Left lung (tissue), 10 donors: ENCODE results near the gene RALGPS1. TPM values are rescaled to one million over a fixed set of nuclear protein-coding genes. Genes with fewer than 3 reads are reported as not detected.
A peak's percentile ranks its signal among the peaks of the same experiment; 100 is the strongest.

Source experiments
- ATAC-seq: fragments of 200-7000 bp; cut with Tn5 transposase; one replicate; pipeline ENCODE4 v1.9.1; 2020; ENCODE audit warnings: moderate library complexity
- DNase-seq, 4 donors: peaks; one replicate each; pipeline ENCODE4 v3.0.0-alpha.2; 2013 to 2020
- H3K27ac ChIP-seq, 2 donors: fragments of 200-600 bp; sonication (generic) in 1 of 2; one replicate each; pipeline versions ENCODE4 v1.5.0 to v1.8.0; 2020 to 2021
- H3K27me3 ChIP-seq, 2 donors: fragments of 200-600 bp; sonication (generic) in 1 of 2; one replicate each; pipeline versions ENCODE4 v1.5.0 to v1.8.0; 2020 to 2021
- H3K36me3 ChIP-seq, 2 donors: fragments of 200-600 bp; sonication (generic) in 1 of 2; one replicate each; pipeline versions ENCODE4 v1.5.0 to v1.8.0; 2020 to 2021
- H3K4me1 ChIP-seq, 2 donors: fragments of 200-600 bp; one replicate each; pipeline ENCODE4 v1.8.0; 2021
- H3K4me3 ChIP-seq, 2 donors: fragments of 200-600 bp; sonication (generic) in 1 of 2; one replicate each; pipeline versions ENCODE4 v1.5.0 to v1.8.0; 2020 to 2021; ENCODE audit warnings: mild to moderate bottlenecking in 1 of 2
- H3K9me3 ChIP-seq, 2 donors: fragments of 200-600 bp; sonication (generic) in 1 of 2; one replicate each; pipeline versions ENCODE4 v1.5.0 to v1.8.0; 2020 to 2021
- intact Hi-C, 2 donors: fragments of 100-400 bp; cut with DNase I; formaldehyde crosslinking; loops; one replicate each; pipeline versions ENCODE4 v1.11.2 to v1.14.2; 2022
- polyA plus RNA-seq, 6 donors: library from polyadenylated mRNA; unstranded; fragments of 120-200 nt; gene quantifications; one replicate each; pipeline ENCODE4 v1.2.1, GENCODE V29; 2013; ENCODE audit not compliant: insufficient read length in 6 of 6
- total RNA-seq, 2 donors: library from RNA; stranded (reverse); fragmentation: NEBNext Ultra II Directional; extraction: Animal tissue kit (Norgen Biotek cat#: 25700); gene quantifications; one replicate each; pipeline ENCODE4 v1.2.1, GENCODE V29; 2021
- TF ChIP-seq, protein P1 (sequence below), 2 donors: fragments of 200-600 bp; sonication (generic) in 1 of 2; IDR thresholded peaks; one replicate each; pipeline versions ENCODE4 v1.5.0 to v1.8.0; 2021; ENCODE audit warnings: antibody characterized with exemption in 2 of 2
- donor health status: DM: no; HTN: yes; CAD: no.
- donor health status: DM: no; HTN: no; CAD: no.

The RALGPS1 gene
- total and polyA plus RNA-seq, 8 donors: 11.9 to 27.6 (median 21.5) TPM

DNA sequence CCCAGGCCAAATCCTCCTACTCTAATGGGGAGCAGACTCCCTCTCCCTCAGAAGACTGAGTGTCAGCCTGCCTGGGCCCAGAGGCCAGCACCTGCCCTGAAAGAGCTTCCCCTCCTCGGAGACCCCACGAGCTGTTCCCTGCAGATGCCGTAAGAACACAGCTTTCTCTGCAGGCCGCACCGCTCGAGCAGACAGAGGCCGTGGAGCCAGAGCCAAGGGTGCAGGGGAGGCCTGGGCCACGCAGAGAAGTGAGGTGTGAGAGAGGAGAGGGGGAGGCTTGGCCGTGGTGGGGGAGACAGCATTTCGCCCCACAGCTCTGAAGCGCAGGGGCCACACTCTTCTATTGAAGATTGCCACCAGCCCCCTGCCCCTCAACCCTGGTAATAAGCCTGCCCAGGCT, 287.1 kb downstream of the RALGPS1 start:
- Histone ChIP-seq H3K4me3 (no peak overlapping the region), H3K36me3 (no peaks in the 10 kb centered on the region), H3K9me3 (no peaks in the 10 kb centered on the region), H3K27me3 (no peaks in the 10 kb centered on the region), H3K27ac (no peak overlapping the region), H3K4me1 (peaks cover 0 to 7% of the 10 kb centered on the region in 2 donors)
- TF ChIP-seq, protein P1, sequence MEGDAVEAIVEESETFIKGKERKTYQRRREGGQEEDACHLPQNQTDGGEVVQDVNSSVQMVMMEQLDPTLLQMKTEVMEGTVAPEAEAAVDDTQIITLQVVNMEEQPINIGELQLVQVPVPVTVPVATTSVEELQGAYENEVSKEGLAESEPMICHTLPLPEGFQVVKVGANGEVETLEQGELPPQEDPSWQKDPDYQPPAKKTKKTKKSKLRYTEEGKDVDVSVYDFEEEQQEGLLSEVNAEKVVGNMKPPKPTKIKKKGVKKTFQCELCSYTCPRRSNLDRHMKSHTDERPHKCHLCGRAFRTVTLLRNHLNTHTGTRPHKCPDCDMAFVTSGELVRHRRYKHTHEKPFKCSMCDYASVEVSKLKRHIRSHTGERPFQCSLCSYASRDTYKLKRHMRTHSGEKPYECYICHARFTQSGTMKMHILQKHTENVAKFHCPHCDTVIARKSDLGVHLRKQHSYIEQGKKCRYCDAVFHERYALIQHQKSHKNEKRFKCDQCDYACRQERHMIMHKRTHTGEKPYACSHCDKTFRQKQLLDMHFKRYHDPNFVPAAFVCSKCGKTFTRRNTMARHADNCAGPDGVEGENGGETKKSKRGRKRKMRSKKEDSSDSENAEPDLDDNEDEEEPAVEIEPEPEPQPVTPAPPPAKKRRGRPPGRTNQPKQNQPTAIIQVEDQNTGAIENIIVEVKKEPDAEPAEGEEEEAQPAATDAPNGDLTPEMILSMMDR (IDR thresholded peaks at IDR 0.05): no peak
- DNase-seq: no peak
- ATAC-seq: no peak
- intact Hi-C loops: loop anchor here in 1 of 2 donors (10.0 kb wide), 1 partner anchor 267 kb away; no protein-coding TSS in a partner anchor

DNA sequence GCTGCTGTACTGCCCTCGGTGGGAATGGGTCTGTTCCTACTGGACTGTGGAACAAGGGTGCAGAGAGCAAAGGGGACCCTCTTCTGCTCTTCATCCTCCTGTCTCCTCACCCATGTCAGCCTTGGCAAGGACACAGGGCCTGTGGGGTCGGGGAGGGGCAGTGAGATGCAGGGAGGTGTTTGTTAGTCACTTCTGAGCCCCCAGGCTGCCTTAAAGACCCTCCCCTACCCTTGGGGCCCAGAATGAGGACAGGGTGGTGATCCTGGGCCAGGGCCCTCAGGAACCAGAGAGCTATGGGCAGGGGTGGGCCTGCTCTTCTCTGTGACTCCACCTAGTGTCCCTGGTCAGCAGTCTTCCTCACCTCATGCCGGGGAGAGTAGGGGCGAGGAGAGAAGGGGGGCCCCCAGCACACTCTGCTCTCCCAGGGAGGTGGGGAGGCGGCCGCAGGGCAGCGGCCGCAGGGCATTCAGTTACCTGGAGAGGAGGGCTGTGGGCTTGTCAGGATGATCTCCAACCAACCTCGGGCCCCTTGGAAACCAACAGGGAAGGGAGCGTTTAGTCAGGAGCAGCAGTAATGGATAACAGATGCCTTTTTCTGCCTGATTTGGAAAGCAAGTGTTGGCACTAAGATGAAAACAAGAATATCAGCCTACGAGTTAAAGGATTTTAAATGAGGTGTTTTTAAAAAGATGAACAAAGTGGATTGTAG, 288.0 kb downstream of the RALGPS1 start:
- intact Hi-C loops: loop anchor here in 1 of 2 donors (10.0 kb wide), 1 partner anchor 268 kb away; no protein-coding TSS in a partner anchor
- DNase-seq: peak in 1 of 4 donors; percentile 55
- TF ChIP-seq, protein P1 (IDR thresholded peaks at IDR 0.05): no peak
- ATAC-seq: no peak
- H3K4me3 ChIP-seq: no peak overlapping the region
- H3K9me3 ChIP-seq: no peaks in the 10 kb centered on the region
- no peak overlapping the region for H3K27ac ChIP-seq
- H3K4me1 ChIP-seq: peaks cover 0 to 7% of the 10 kb centered on the region in 2 donors
- H3K36me3 ChIP-seq: no peaks in the 10 kb centered on the region
- H3K27me3 ChIP-seq: no peaks in the 10 kb centered on the region

DNA sequence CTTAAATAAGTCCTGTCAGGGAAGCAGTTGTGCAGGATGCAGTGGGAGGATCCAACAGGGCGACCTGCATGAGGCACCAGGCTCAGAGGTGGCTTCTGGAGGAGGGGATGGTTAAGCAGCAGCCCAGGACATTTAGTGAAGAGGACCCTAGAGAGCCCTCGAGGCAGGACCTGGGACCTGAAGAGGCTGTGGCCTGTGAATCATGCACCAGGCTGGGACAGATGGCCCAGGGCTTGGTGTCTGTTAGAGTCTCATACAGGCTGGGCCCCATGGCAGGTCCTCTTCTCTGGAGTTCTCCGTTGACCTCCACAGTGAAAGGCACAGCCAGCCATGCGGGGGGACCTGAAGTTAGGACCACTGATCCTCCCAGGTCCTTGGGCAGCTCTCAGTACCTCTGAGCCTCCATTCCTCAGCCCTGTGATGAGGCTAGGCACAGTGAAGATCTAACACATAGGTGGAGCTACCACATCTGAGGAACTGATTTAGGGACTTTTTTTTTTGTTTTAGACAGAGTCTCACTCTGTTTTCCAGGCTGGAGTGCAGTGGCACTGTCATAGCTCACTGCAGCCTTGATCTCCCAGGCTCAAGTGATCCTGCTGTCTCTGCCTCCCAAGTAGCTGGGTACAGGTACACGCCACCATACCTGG, 289.2 kb downstream of the RALGPS1 start:
- H3K27me3 ChIP-seq: no peaks in the 10 kb centered on the region
- no peaks in the 10 kb centered on the region for H3K36me3 ChIP-seq
- DNase-seq (no peak), ATAC-seq (no peak)
- TF ChIP-seq, protein P1 (IDR thresholded peaks at IDR 0.05): no peak
- H3K4me1 ChIP-seq: peaks cover 0 to 5% of the 10 kb centered on the region in 2 donors
- no peak overlapping the region for H3K4me3 ChIP-seq
- intact Hi-C loops: loop anchor here in 1 of 2 donors (10.0 kb wide), 1 partner anchor 269 kb away; no protein-coding TSS in a partner anchor
- H3K9me3 ChIP-seq: no peaks in the 10 kb centered on the region
- H3K27ac ChIP-seq: no peak overlapping the region

DNA sequence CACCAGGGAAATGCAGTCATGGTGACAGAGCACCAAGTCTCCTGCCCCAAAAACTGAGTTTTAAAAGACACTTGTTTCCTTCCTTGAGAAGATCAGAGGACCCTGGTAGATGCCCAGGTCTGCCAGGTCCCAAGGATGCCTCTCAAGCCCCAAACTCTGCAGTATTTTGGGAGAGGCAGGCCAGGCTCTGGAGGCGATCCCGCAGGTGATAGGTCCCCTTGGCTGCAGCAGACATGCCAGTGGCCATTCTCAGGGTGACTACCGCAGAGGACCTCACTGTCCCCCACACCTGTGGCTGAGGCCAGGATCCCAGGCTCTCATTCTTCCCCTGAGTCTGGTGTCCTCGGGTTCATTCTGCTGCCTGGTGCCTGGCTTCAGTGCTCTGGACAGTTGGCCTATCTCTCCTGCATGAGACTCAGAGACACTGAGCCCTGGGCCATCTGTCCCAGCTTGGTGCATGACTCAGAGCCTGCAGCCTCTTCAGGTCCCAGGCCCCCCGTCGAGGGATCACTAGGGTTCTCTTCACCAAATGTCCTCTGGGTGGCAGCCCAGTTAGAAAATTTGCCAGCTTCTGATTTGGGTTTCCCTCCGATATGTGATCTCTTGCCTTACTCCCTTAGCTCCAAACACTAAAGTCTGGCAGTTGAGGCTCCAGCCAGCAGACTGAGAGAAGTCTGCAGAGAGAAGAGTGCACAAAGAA, 290.3 kb downstream of the RALGPS1 start:
- ATAC-seq: no peak
- H3K27ac ChIP-seq: no peak overlapping the region
- H3K27me3 ChIP-seq: no peaks in the 10 kb centered on the region
- intact Hi-C loops: loop anchor here in 1 of 2 donors (10.0 kb wide), 1 partner anchor 270 kb away; no protein-coding TSS in a partner anchor
- H3K4me1 ChIP-seq: no peaks in the 10 kb centered on the region
- no peaks in the 10 kb centered on the region for H3K9me3 ChIP-seq
- TF ChIP-seq, protein P1 (IDR thresholded peaks at IDR 0.05): no peak
- peak in 1 of 4 donors; percentile 27 for DNase-seq
- no peaks in the 10 kb centered on the region for H3K36me3 ChIP-seq
- no peak overlapping the region for H3K4me3 ChIP-seq
